ENCODE measurements around the gene CEP295NL. TPM values are rescaled to one million over a fixed set of nuclear protein-coding genes. Genes with fewer than 3 reads are reported as not detected.
"Not testable (repeated sequence)": the region's sequence is repeated elsewhere in the genome, so short reads cannot be mapped to it uniquely, and the experiment has no call there.

The CEP295NL gene
- polyA plus RNA-seq, 3 donors: 0.38 to 0.81 TPM; not detected in 1

GRCh38 chr17:78946131-78946530 lies 43.1 kb upstream of the CEP295NL start:
- Histone ChIP-seq H3K9ac (ENCODE audit: insufficient read depth, low read length, poor library complexity, severe bottlenecking) (no peak overlapping the region), H3K79me2 (ENCODE audit: insufficient read depth, low read length) (no peaks in the 10 kb centered on the region), H4K20me1 (ENCODE audit: insufficient read depth, low read length) (no peaks in the 10 kb centered on the region), H3K4me2 (replicated peaks; ENCODE audit: extremely low read depth, low read length, poor library complexity, severe bottlenecking) (no peak overlapping the region), H3K4me3 (replicated peaks in 1 of 3; ENCODE audit: low read depth in 2 of 3, low read length in 3 of 3) (no peak overlapping the region), H3K9me3 (replicated peaks in 1 of 2; ENCODE audit: control insufficient read depth in 1 of 2, insufficient read depth in 1 of 2, low read length in 2 of 2) (peaks cover 14 to 17% of the 10 kb centered on the region in 2 donors), H3K27me3 (ENCODE audit: control insufficient read depth in 2 of 2, insufficient read depth in 2 of 2, low read length in 2 of 2) (no peaks in the 10 kb centered on the region), H2AFZ (ENCODE audit: insufficient read depth, low read depth, low read length, poor library complexity, severe bottlenecking) (no peak overlapping the region), H3K4me1 (ENCODE audit: control insufficient read depth in 1 of 2, insufficient read depth in 2 of 2, low read length in 2 of 2) (peaks cover 9 to 12% of the 10 kb centered on the region in 2 donors), H3K36me3 (replicated peaks in 1 of 2; ENCODE audit: control insufficient read depth in 1 of 2, insufficient read depth in 2 of 2, low read length in 2 of 2) (no peaks in the 10 kb centered on the region), H3K27ac (ENCODE audit: low read depth in 1 of 2, low read length in 2 of 2) (no peak overlapping the region)
- Mint-ChIP-seq H3K36me3 (peaks cover 3 to 6% of the 10 kb centered on the region in 2 donors), H3K4me1 (peaks cover 11% of the 10 kb centered on the region), H3K27me3 (ENCODE audit: low read depth in 3 of 3) (peaks cover 0 to 8% (median 7%) of the 10 kb centered on the region in 3 donors), H3K27ac (peak overlapping the region in 1 of 7 donors; percentile 37), H3K4me3 (no peak overlapping the region), H3K9me3 (peaks cover 7 to 20% (median 17%) of the 10 kb centered on the region in 7 donors)
- 82% methylated on average over 6 of the region's 7 CpGs for WGBS (ENCODE audit: insufficient coverage)
- TF ChIP-seq CTCF (IDR thresholded peaks at IDR 0.05): no peak
- no peak for DNase-seq
- intact Hi-C loops (cut with micrococcal nuclease): no loop called here

- Mint-ChIP-seq H3K9me3 (peaks cover 2 to 13% (median 10%) of the 10 kb centered on the region in 7 donors), H3K27ac (peak overlapping the region in 1 of 7 donors; percentile 48), H3K4me1 (peaks cover 11% of the 10 kb centered on the region)
- H3K4me3 ChIP-seq (replicated peaks in 1 of 3; ENCODE audit: low read depth in 2 of 3, low read length in 3 of 3); H3K36me3 ChIP-seq (replicated peaks in 1 of 2; ENCODE audit: control insufficient read depth in 1 of 2, insufficient read depth in 2 of 2, low read length in 2 of 2); intact Hi-C loops (cut with micrococcal nuclease); H3K79me2 ChIP-seq (ENCODE audit: insufficient read depth, low read length); H4K20me1 ChIP-seq (ENCODE audit: insufficient read depth, low read length); H3K4me2 ChIP-seq (replicated peaks; ENCODE audit: extremely low read depth, low read length, poor library complexity, severe bottlenecking); H3K9me3 ChIP-seq (replicated peaks in 1 of 2; ENCODE audit: control insufficient read depth in 1 of 2, insufficient read depth in 1 of 2, low read length in 2 of 2); H2AFZ ChIP-seq (ENCODE audit: insufficient read depth, low read depth, low read length, poor library complexity, severe bottlenecking); H3K36me3 Mint-ChIP-seq; H3K4me3 Mint-ChIP-seq; H3K27me3 Mint-ChIP-seq (ENCODE audit: low read depth in 3 of 3); H3K9ac ChIP-seq (ENCODE audit: insufficient read depth, low read length, poor library complexity, severe bottlenecking); H3K27ac ChIP-seq (ENCODE audit: low read depth in 1 of 2, low read length in 2 of 2); DNase-seq; H3K27me3 ChIP-seq (ENCODE audit: control insufficient read depth in 2 of 2, insufficient read depth in 2 of 2, low read length in 2 of 2): not testable (repeated sequence)
- peaks cover 9 to 12% of the 10 kb centered on the region in 2 donors for H3K4me1 ChIP-seq (ENCODE audit: control insufficient read depth in 1 of 2, insufficient read depth in 2 of 2, low read length in 2 of 2)
- 94% methylated on average over 9 of the region's 12 CpGs for WGBS (ENCODE audit: insufficient coverage)
These were observed 42.5 kb upstream of the CEP295NL start for GRCh38 chr17:78945455-78945854.

All from CD14-positive monocyte (primary cell).